BLaER1 treated with 17β-estradiol and CSF1 and Interleukin-3, amounts not matched to agents 10 nM and 100 nM (cell line): ENCODE results near the gene TMEM41A.
"Not testable (repeated sequence)": the region's sequence is repeated elsewhere in the genome, so short reads cannot be mapped to it uniquely, and the experiment has no call there.

Experiments
- H3K27ac ChIP-seq, 11 experiments: shearing (Covaris generic); formaldehyde crosslinking; 2 replicates each; pipeline ENCODE4 v1.8.1; 2022
- H3K27me3 ChIP-seq, 11 experiments: shearing (Covaris generic); formaldehyde crosslinking; 2 replicates each; pipeline ENCODE4 v1.8.1; 2022
- H3K36me3 ChIP-seq, 11 experiments: shearing (Covaris generic); formaldehyde crosslinking; 2 replicates each; pipeline ENCODE4 v1.8.1; 2022
- H3K4me1 ChIP-seq, 10 experiments: shearing (Covaris generic); formaldehyde crosslinking; 2 replicates each; pipeline ENCODE4 v1.8.1; 2022
- H3K4me2 ChIP-seq, 11 experiments: shearing (Covaris generic); formaldehyde crosslinking; 2 replicates each; pipeline ENCODE4 v1.8.1; 2022
- H3K4me3 ChIP-seq, 10 experiments: shearing (Covaris generic); formaldehyde crosslinking; 2 replicates each; pipeline ENCODE4 v1.8.1; 2022
- H3K9ac ChIP-seq, 11 experiments: shearing (Covaris generic); formaldehyde crosslinking; 2 replicates each; pipeline ENCODE4 v1.8.1; 2022
- H3K9me3 ChIP-seq, 11 experiments: shearing (Covaris generic); formaldehyde crosslinking; replicated peaks in 1 of 11; 2 replicates each; pipeline ENCODE4 v1.8.1; 2022
- H4K20me1 ChIP-seq, 11 experiments: shearing (Covaris generic); formaldehyde crosslinking; 2 replicates each; pipeline ENCODE4 v1.8.1; 2022
- Cebpa-rat ChIP-seq, 11 experiments: shearing (Covaris generic); IDR thresholded peaks; 2 replicates each; pipeline ENCODE4 v1.8.1; 2022

The TMEM41A gene

GRCh38 chr3:185502987-185503386, 4.2 kb upstream of the TMEM41A start:
- Histone ChIP-seq H3K4me2 (no peak overlapping the region), H3K9ac (no peak overlapping the region), H3K27me3 (no peaks in the 10 kb centered on the region), H3K36me3 (no peaks in the 10 kb centered on the region), H3K27ac (no peak overlapping the region), H3K4me3 (no peak overlapping the region), H4K20me1 (peaks cover 0 to 7% (median under 1%) of the 10 kb centered on the region in 11 experiments; a peak in 8 of 22 replicates), H3K4me1 (peaks cover 0 to 6% (median 0%) of the 10 kb centered on the region in 10 experiments; a peak in 6 of 20 replicates), H3K9me3 (no peaks in the 10 kb centered on the region)
- TF ChIP-seq Cebpa-rat (IDR thresholded peaks at IDR 0.05): no peak

- H3K4me3 ChIP-seq: no peak overlapping the region
- H3K4me1 ChIP-seq: no peaks in the 10 kb centered on the region
- H3K9me3 ChIP-seq: no peaks in the 10 kb centered on the region
- H4K20me1 ChIP-seq: peaks cover 0 to 34% (median 0%) of the 10 kb centered on the region in 11 experiments; a peak in 7 of 22 replicates
- H3K36me3 ChIP-seq: peaks cover 84 to 100% (median 96%) of the 10 kb centered on the region in 11 experiments
- no peak for TF ChIP-seq Cebpa-rat (IDR thresholded peaks at IDR 0.05)
- H3K4me2 ChIP-seq: no peak overlapping the region
- no peak overlapping the region for H3K9ac ChIP-seq
- H3K27me3 ChIP-seq: no peaks in the 10 kb centered on the region
- no peak overlapping the region for H3K27ac ChIP-seq
Measured at GRCh38 chr3:185490241-185490640, 8.6 kb downstream of the TMEM41A start.

- no peaks in the 10 kb centered on the region for H3K4me1 ChIP-seq
- no peak for TF ChIP-seq Cebpa-rat (IDR thresholded peaks at IDR 0.05)
- peaks cover 76 to 98% (median 93%) of the 10 kb centered on the region in 11 experiments for H3K36me3 ChIP-seq
- H3K27ac ChIP-seq: no peak overlapping the region
- no peaks in the 10 kb centered on the region for H3K27me3 ChIP-seq
- no peaks in the 10 kb centered on the region for H3K9me3 ChIP-seq
- no peak overlapping the region for H3K4me3 ChIP-seq
- H3K4me2 ChIP-seq: no peak overlapping the region
- H4K20me1 ChIP-seq: peaks cover 0 to 26% (median 0%) of the 10 kb centered on the region in 11 experiments; a peak in 6 of 22 replicates
- no peak overlapping the region for H3K9ac ChIP-seq
Measured at GRCh38 chr3:185489462-185489861, 9.4 kb downstream of the TMEM41A start.

- H3K4me2 ChIP-seq: no peak overlapping the region
- peaks cover 0 to 21% (median 0%) of the 10 kb centered on the region in 11 experiments; a peak in 4 of 22 replicates for H4K20me1 ChIP-seq
- peaks cover 66 to 88% (median 83%) of the 10 kb centered on the region in 11 experiments for H3K36me3 ChIP-seq
- H3K9ac ChIP-seq: no peak overlapping the region
- no peak for TF ChIP-seq Cebpa-rat (IDR thresholded peaks at IDR 0.05)
- H3K4me3 ChIP-seq: no peak overlapping the region
- no peak overlapping the region for H3K27ac ChIP-seq
- H3K9me3 ChIP-seq: no peaks in the 10 kb centered on the region
- no peaks in the 10 kb centered on the region for H3K27me3 ChIP-seq
- H3K4me1 ChIP-seq: peaks cover 0 to 1% (median under 1%) of the 10 kb centered on the region in 10 experiments; a peak in 5 of 20 replicates
Measured at GRCh38 chr3:185488465-185488864, 10.4 kb downstream of the TMEM41A start.

- H3K9me3 ChIP-seq: peaks cover 0 to 2% (median 0%) of the 10 kb centered on the region in 11 experiments; a peak in 3 of 22 replicates
- no peak overlapping the region for H3K9ac ChIP-seq
- H3K4me2 ChIP-seq: no peak overlapping the region
- no peak overlapping the region for H3K27ac ChIP-seq
- peaks cover 51 to 84% (median 69%) of the 10 kb centered on the region in 11 experiments for H3K36me3 ChIP-seq
- H3K4me1 ChIP-seq: peaks cover 0 to 6% (median 5%) of the 10 kb centered on the region in 10 experiments; a peak in 10 of 20 replicates
- H4K20me1 ChIP-seq: peaks cover 0 to 15% (median 0%) of the 10 kb centered on the region in 11 experiments; a peak in 3 of 22 replicates
- no peak for TF ChIP-seq Cebpa-rat (IDR thresholded peaks at IDR 0.05)
- H3K27me3 ChIP-seq: no peaks in the 10 kb centered on the region
- H3K4me3 ChIP-seq: no peak overlapping the region
Measured at GRCh38 chr3:185486394-185486793, 12.4 kb downstream of the TMEM41A start.

GRCh38 chr3:185484296-185484695, 14.5 kb downstream of the TMEM41A start:
- peaks cover 0 to 23% (median 6%) of the 10 kb centered on the region in 11 experiments; a peak in 11 of 22 replicates for H3K9me3 ChIP-seq
- H3K4me2 ChIP-seq: no peak overlapping the region
- peaks cover 37 to 77% (median 56%) of the 10 kb centered on the region in 11 experiments for H3K36me3 ChIP-seq
- H3K27ac ChIP-seq: no peak overlapping the region
- 0 out of 22 replicates have a peak, but pooled peaks cover 0 to 3% (median 0%) of the 10 kb centered on the region in 11 experiments for H4K20me1 ChIP-seq
- H3K4me3 ChIP-seq: no peak overlapping the region
- no peak for TF ChIP-seq Cebpa-rat (IDR thresholded peaks at IDR 0.05)
- peaks cover 0 to 18% (median 7%) of the 10 kb centered on the region in 10 experiments; a peak in 13 of 20 replicates for H3K4me1 ChIP-seq
- H3K9ac ChIP-seq: no peak overlapping the region
- no peaks in the 10 kb centered on the region for H3K27me3 ChIP-seq

- peaks cover 0 to 53% (median 6%) of the 10 kb centered on the region in 11 experiments; a peak in 11 of 22 replicates for H3K9me3 ChIP-seq
- H3K4me2 ChIP-seq: peak overlapping the region in 3 of 11 experiments; percentile 32 to 69 (median 67); a peak in 5 of 22 replicates
- H3K9ac ChIP-seq: peak overlapping the region in 1 of 11 experiments; percentile 3; a peak in 1 of 22 replicates
- no peak overlapping the region for H3K4me3 ChIP-seq
- H4K20me1 ChIP-seq: no peaks in the 10 kb centered on the region
- TF ChIP-seq Cebpa-rat (IDR thresholded peaks at IDR 0.05): no peak
- H3K27ac ChIP-seq: peak overlapping the region in 4 of 11 experiments; percentile 8 to 64 (median 38); a peak in 5 of 22 replicates
- no peaks in the 10 kb centered on the region for H3K27me3 ChIP-seq
- H3K36me3 ChIP-seq: peaks cover 6 to 40% (median 18%) of the 10 kb centered on the region in 11 experiments; a peak in 18 of 22 replicates
- H3K4me1 ChIP-seq: peaks cover 0 to 39% (median 7%) of the 10 kb centered on the region in 10 experiments; a peak in 13 of 20 replicates
Measured at GRCh38 chr3:185479373-185479945, 19.4 kb downstream of the TMEM41A start.

- Histone ChIP-seq H3K4me1 (peaks cover 0 to 34% (median 2%) of the 10 kb centered on the region in 10 experiments; a peak in 7 of 20 replicates), H3K36me3 (peaks cover under 1 to 38% (median 15%) of the 10 kb centered on the region in 11 experiments; a peak in 16 of 22 replicates), H3K9me3 (peaks cover 0 to 53% (median 6%) of the 10 kb centered on the region in 11 experiments; a peak in 11 of 22 replicates), H3K4me2 (peak overlapping the region in 1 of 11 experiments; percentile 67; a peak in 1 of 22 replicates), H3K27ac (no peak overlapping the region), H3K4me3 (no peak overlapping the region), H3K9ac (no peak overlapping the region), H3K27me3 (no peaks in the 10 kb centered on the region), H4K20me1 (no peaks in the 10 kb centered on the region)
- TF ChIP-seq Cebpa-rat (IDR thresholded peaks at IDR 0.05): no peak
Measured at GRCh38 chr3:185477316-185477715, 21.5 kb downstream of the TMEM41A start.

GRCh38 chr3:185474922-185475321, 23.9 kb downstream of the TMEM41A start:
- peaks cover 0 to 28% (median 0%) of the 10 kb centered on the region in 10 experiments; a peak in 6 of 20 replicates for H3K4me1 ChIP-seq
- H3K4me3 ChIP-seq, H4K20me1 ChIP-seq, H3K4me2 ChIP-seq, H3K9ac ChIP-seq, H3K27me3 ChIP-seq, H3K27ac ChIP-seq: not testable (repeated sequence)
- peaks cover 0 to 15% (median 6%) of the 10 kb centered on the region in 11 experiments; a peak in 10 of 22 replicates for H3K36me3 ChIP-seq
- H3K9me3 ChIP-seq: peaks cover 0 to 37% (median 0%) of the 10 kb centered on the region in 11 experiments; a peak in 8 of 22 replicates
